Upper lobe of left lung (tissue), 6 donors: Measurements from ENCODE around the gene VENTX. TPM values are rescaled to one million over a fixed set of nuclear protein-coding genes. Genes with fewer than 3 reads are reported as not detected.

ENCODE experiments used
- ATAC-seq, 2 donors: fragments of 200-7000 bp; cut with Tn5 transposase; one replicate each; pipeline ENCODE4 v1.9.1; 2022; ENCODE audit warnings: mild to moderate bottlenecking in 2 of 2, moderate library complexity in 2 of 2; ENCODE audit not compliant: low FRiP score in 2 of 2
- DNase-seq, 2 donors: peaks; one replicate each; pipeline ENCODE4 v3.0.0-alpha.2; 2019 to 2020
- H3K27ac ChIP-seq, 4 donors: fragments of 200-600 bp; sonication (generic); one replicate each; pipeline ENCODE4 v1.5.1; 2016 to 2019
- H3K27me3 ChIP-seq, 4 donors: fragments of 200-600 bp; sonication (generic); one replicate each; pipeline ENCODE4 v1.5.1; 2017 to 2019
- H3K36me3 ChIP-seq, 4 donors: fragments of 200-600 bp; sonication (generic); one replicate each; pipeline ENCODE4 v1.5.1; 2016 to 2019
- H3K4me1 ChIP-seq, 4 donors: fragments of 200-600 bp; sonication (generic); one replicate each; pipeline ENCODE4 v1.5.1; 2018 to 2019
- H3K4me3 ChIP-seq, 4 donors: fragments of 200-600 bp; sonication (generic); one replicate each; pipeline ENCODE4 v1.5.1; 2017 to 2019; ENCODE audit warnings: mild to moderate bottlenecking in 2 of 4, moderate library complexity in 1 of 4
- H3K9me3 ChIP-seq, 4 donors: fragments of 200-600 bp; sonication (generic); one replicate each; pipeline ENCODE4 v1.5.1; 2018 to 2019
- EP300 ChIP-seq, 4 donors: sonication (generic); formaldehyde crosslinking; IDR thresholded peaks; one replicate each; pipeline ENCODE4 v1.5.1; 2017; ENCODE audit warnings: antibody characterized with exemption in 4 of 4, control low read depth in 2 of 4
- POLR2A ChIP-seq, 4 donors: fragments of 450-650 bp; IDR thresholded peaks; one replicate each; pipeline ENCODE4 v1.5.1; 2016 to 2017; ENCODE audit warnings: antibody characterized with exemption in 4 of 4, mild to moderate bottlenecking in 2 of 4
- POLR2AphosphoS5 ChIP-seq, 2 donors: sonication (generic); formaldehyde crosslinking; IDR thresholded peaks; one replicate each; pipeline ENCODE4 v1.5.1; 2017; ENCODE audit warnings: antibody characterized with exemption in 2 of 2
- WGBS, 2 donors: methylation state at CpG; one replicate each; pipeline ENCODE4 v1.1.5; 2017 to 2018; 5-methylcytosine and 5-hydroxymethylcytosine counted together
- total RNA-seq, 6 donors: library from RNA; depleted of rRNA in 4 of 6; stranded (reverse); fragments of >200 nt in 4 of 6; gene quantifications; one replicate each; pipeline versions ENCODE4 v1.1.0 to v1.2.1, GENCODE V29; 2016 to 2021
- TF ChIP-seq, protein P1 (sequence below), 6 experiments: fragments of 450-650 bp in 4 of 6; fragments of 200-600 bp in 2 of 6; sonication (generic) in 2 of 6; IDR thresholded peaks; one replicate each; pipeline ENCODE4 v1.5.1; 2016 to 2019; ENCODE audit warnings: antibody characterized with exemption in 6 of 6
- donor health status: DM: no; HTN: no; CAD: no; lungs with moderate emphysema.
- donor health status: DM: no; HTN: yes; CAD: no; lungs with severe emphysema.

The VENTX gene
- total RNA-seq, 6 donors from 2014 or later = 1.7 to 11.5 (median 4.4) TPM

DNA sequence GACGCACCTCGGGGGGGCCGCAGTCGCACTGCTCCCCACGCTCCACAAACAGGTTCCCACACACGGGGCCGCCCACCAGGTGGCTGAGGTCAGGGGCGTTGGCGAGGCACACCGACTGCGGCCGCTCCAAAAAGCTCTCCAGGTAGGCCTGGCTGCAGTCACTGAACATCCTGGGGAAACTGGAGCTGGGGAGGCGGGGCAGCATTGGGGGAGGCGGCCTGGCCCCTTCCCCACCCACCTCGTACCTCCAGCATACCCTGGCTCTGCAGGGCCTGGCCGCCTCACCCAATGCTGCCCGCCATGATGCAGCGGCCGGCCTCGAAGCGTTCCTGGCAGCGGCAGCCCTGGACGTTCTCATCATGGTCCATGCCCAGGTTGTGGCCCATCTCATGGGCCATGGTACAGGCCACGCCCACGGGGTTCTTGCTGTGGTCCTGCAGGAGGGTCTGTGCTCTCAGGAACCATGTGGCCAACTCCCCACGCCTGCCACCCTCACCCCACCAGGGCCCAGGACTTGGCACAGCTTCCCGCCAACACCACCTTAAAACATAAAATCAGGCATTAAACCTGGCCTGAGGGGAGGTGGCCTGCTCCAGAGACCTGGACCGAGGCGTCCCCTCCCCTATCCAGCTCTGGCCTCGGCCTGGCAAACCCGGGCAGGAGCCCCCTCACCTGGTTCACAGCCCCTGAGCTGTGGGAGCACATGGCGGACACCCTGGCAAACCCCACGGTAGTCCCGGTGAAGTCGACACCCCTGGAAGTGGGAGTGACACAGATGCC, 34.1 kb downstream of the VENTX start:
- ATAC-seq = no peak
- H3K4me3 ChIP-seq = no peak overlapping the region
- no peaks in the 10 kb centered on the region for H3K9me3 ChIP-seq
- no peak overlapping the region for H3K27ac ChIP-seq
- H3K4me1 ChIP-seq = peaks cover 7 to 23% (median 20%) of the 10 kb centered on the region in 4 donors
- peaks cover 0 to 49% (median 30%) of the 10 kb centered on the region in 4 donors for H3K36me3 ChIP-seq
- DNase-seq = peak in 1 of 2 donors; percentile 83
- H3K27me3 ChIP-seq = peaks cover 0 to 4% (median 0%) of the 10 kb centered on the region in 4 donors
- 85 to 86% methylated on average over 19 to 34 of the region's 35 CpGs for WGBS, 2 donors
- TF ChIP-seq POLR2AphosphoS5 (IDR thresholded peaks at IDR 0.05) (no peak), EP300 (IDR thresholded peaks at IDR 0.05) (no peak), POLR2A (IDR thresholded peaks at IDR 0.05) (no peak)
- TF ChIP-seq, protein P1, sequence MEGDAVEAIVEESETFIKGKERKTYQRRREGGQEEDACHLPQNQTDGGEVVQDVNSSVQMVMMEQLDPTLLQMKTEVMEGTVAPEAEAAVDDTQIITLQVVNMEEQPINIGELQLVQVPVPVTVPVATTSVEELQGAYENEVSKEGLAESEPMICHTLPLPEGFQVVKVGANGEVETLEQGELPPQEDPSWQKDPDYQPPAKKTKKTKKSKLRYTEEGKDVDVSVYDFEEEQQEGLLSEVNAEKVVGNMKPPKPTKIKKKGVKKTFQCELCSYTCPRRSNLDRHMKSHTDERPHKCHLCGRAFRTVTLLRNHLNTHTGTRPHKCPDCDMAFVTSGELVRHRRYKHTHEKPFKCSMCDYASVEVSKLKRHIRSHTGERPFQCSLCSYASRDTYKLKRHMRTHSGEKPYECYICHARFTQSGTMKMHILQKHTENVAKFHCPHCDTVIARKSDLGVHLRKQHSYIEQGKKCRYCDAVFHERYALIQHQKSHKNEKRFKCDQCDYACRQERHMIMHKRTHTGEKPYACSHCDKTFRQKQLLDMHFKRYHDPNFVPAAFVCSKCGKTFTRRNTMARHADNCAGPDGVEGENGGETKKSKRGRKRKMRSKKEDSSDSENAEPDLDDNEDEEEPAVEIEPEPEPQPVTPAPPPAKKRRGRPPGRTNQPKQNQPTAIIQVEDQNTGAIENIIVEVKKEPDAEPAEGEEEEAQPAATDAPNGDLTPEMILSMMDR (IDR thresholded peaks at IDR 0.05) = no peak

DNA sequence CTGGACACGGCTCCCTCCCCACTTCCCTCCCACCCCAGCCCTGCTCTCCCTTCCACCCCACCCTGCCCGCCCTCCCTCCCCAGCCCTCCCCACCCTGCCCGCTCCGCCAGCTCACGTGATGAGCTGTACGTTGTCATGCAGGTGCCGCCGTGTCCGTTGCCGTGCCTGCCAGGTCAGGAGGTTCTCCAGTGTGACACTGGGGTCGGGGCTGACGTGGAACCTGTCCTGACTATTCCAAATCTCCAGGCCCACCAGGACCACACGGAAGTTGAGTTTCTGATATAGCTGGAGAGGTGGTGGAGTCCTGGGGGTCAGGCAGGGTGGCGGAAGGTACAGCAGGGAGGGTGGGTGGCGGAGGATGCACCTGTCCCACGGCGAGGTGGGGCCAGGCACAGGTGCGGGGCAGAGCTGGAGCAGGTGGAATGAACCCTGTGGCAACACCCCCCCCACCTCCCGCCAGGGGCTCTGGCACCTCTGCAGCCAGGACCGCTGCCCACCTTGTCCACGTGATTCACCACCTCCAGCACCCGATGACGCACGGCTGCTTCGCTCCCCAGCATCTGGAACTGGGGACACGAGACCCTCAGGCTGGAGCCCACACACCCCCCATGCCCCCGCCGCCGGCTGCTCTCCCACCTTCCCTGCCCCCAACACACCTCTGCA, 34.8 kb downstream of the VENTX start:
- Histone ChIP-seq H3K4me3 (no peak overlapping the region), H3K27ac (no peak overlapping the region), H3K9me3 (no peaks in the 10 kb centered on the region), H3K4me1 (peaks cover 12 to 30% (median 27%) of the 10 kb centered on the region in 4 donors), H3K36me3 (peaks cover 0 to 49% (median 30%) of the 10 kb centered on the region in 4 donors), H3K27me3 (peaks cover 0 to 4% (median 0%) of the 10 kb centered on the region in 4 donors)
- 84 to 86% methylated on average over 11 to 20 of the region's 29 CpGs for WGBS, 2 donors
- DNase-seq = peak in 1 of 2 donors; percentile 61
- ATAC-seq = no peak
- TF ChIP-seq, protein P1 (IDR thresholded peaks at IDR 0.05) = no peak
- TF ChIP-seq POLR2AphosphoS5 (IDR thresholded peaks at IDR 0.05) (no peak), POLR2A (IDR thresholded peaks at IDR 0.05) (no peak), EP300 (IDR thresholded peaks at IDR 0.05) (no peak)

GRCh38 chr10:133272964-133273420, 35.3 kb downstream of the VENTX start:
- Histone ChIP-seq H3K4me3 (no peak overlapping the region), H3K27me3 (peaks cover 0 to 4% (median 0%) of the 10 kb centered on the region in 4 donors), H3K4me1 (peaks cover 16 to 36% (median 31%) of the 10 kb centered on the region in 4 donors), H3K27ac (no peak overlapping the region), H3K36me3 (peaks cover 0 to 46% (median 30%) of the 10 kb centered on the region in 4 donors), H3K9me3 (no peaks in the 10 kb centered on the region)
- TF ChIP-seq EP300 (IDR thresholded peaks at IDR 0.05) (no peak), POLR2AphosphoS5 (IDR thresholded peaks at IDR 0.05) (no peak), POLR2A (IDR thresholded peaks at IDR 0.05) (no peak)
- TF ChIP-seq, protein P1 (IDR thresholded peaks at IDR 0.05) = no peak
- DNase-seq = peak in 1 of 2 donors; percentile 84
- ATAC-seq = no peak
- WGBS, 2 donors = 90 to 92% methylated on average over 12 to 23 of the region's 25 CpGs

DNA sequence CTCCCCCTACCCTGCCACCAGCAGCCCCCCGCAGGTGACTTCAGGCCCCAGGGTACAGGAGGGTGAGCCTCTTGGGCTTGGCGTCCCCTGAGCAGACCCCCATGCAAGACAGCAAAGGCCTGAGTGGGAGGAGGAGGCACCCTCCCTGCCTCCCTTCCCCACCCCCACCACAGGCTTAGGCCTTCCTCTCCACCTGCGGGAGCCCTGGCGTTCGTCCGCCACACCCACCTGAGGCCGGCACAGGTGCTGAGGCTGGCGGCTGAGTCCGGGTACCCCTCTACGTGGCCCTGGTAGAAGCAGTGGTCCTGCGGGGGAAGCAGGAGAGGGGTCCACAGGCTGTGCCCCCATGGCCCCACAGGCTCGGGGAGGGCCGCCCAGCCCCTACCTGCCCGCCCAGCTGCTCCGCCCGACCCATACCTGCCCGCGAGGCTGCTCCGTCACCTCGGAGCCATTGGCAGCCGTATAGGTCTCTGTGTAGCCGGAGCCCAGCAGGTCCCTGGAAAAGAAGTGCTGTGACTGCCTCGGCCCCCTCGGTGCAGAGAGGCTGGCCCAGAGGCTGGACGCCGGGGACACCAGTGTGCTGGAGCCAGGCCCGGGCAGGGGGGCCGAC, 36.0 kb downstream of the VENTX start:
- no peak for ATAC-seq
- Histone ChIP-seq H3K36me3 (peaks cover 0 to 45% (median 26%) of the 10 kb centered on the region in 4 donors), H3K4me3 (no peak overlapping the region), H3K27me3 (peaks cover 0 to 4% (median 0%) of the 10 kb centered on the region in 4 donors), H3K4me1 (peaks cover 16 to 42% (median 33%) of the 10 kb centered on the region in 4 donors), H3K9me3 (no peaks in the 10 kb centered on the region), H3K27ac (no peak overlapping the region)
- no peak for TF ChIP-seq POLR2A (IDR thresholded peaks at IDR 0.05)
- TF ChIP-seq, protein P1 (IDR thresholded peaks at IDR 0.05) = no peak
- TF ChIP-seq EP300 (IDR thresholded peaks at IDR 0.05) = no peak
- TF ChIP-seq POLR2AphosphoS5 (IDR thresholded peaks at IDR 0.05) = no peak
- 93% methylated on average over 11 to 26 of the region's 28 CpGs for WGBS, 2 donors
- peak in 1 of 2 donors; percentile 75 for DNase-seq
